ENCODE results near the gene KLHDC1.

DNA sequence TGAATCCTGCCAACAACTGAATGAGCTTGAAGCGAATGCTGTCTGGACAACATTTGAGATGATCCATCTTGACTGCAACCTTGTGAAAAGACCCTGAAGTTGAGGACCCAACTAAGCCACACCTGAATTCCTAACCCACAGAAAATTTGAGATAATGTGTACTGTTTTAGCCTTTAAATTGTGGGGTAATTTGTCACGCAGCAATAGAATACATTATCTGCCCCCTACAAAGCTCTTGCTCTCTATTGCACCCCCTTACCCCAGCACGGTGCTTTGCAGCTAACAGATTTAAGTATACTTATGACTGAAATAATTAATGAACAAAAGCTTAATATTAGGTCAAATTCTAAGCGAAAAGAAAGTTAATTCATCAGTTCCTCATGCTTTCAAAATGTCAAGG lies 6.5 kb upstream of the KLHDC1 start:
- TF ChIP-seq, protein P1, sequence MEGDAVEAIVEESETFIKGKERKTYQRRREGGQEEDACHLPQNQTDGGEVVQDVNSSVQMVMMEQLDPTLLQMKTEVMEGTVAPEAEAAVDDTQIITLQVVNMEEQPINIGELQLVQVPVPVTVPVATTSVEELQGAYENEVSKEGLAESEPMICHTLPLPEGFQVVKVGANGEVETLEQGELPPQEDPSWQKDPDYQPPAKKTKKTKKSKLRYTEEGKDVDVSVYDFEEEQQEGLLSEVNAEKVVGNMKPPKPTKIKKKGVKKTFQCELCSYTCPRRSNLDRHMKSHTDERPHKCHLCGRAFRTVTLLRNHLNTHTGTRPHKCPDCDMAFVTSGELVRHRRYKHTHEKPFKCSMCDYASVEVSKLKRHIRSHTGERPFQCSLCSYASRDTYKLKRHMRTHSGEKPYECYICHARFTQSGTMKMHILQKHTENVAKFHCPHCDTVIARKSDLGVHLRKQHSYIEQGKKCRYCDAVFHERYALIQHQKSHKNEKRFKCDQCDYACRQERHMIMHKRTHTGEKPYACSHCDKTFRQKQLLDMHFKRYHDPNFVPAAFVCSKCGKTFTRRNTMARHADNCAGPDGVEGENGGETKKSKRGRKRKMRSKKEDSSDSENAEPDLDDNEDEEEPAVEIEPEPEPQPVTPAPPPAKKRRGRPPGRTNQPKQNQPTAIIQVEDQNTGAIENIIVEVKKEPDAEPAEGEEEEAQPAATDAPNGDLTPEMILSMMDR (conservative IDR thresholded peaks at IDR 0.05 in 1 of 2, IDR thresholded peaks at IDR 0.05 in 1 of 2; ENCODE audit: low read depth in 1 of 2, low read length in 2 of 2), result no peak
- no peak for TF ChIP-seq EZH2 (IDR thresholded peaks at IDR 0.05; ENCODE audit: low read length, missing control alignments)
